GDM1 (cell line): ENCODE results near the gene NAALADL1.

ENCODE experiments used
- DNase-seq: peaks from one replicate; lab custom pipeline; 2025; lab: John Stamatoyannopoulos, UW

The NAALADL1 gene

GRCh38 chr11:65078786-65079342, 20.5 kb upstream of the NAALADL1 start:
- DNase-seq: no peak

DNA sequence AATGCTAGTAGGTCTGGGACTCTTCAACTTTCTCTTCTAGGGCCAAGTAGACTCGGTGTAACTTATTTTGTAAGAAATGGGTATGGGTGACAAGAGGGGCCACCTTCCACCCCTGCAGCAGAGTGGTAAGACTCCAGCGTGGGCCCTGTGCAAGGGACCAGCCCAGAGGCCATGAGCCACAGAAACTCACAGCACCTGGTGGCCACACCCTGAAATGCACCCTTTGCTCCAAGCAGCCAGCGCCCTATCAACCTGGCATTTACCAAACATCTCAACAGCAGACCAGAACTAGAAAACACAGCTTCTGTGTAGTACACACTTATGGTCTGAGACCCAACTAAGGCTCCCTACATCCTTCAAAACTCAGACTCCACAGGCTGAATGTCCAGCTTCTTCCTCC, 19.8 kb upstream of the NAALADL1 start:
- DNase-seq: peak; percentile 49

DNA sequence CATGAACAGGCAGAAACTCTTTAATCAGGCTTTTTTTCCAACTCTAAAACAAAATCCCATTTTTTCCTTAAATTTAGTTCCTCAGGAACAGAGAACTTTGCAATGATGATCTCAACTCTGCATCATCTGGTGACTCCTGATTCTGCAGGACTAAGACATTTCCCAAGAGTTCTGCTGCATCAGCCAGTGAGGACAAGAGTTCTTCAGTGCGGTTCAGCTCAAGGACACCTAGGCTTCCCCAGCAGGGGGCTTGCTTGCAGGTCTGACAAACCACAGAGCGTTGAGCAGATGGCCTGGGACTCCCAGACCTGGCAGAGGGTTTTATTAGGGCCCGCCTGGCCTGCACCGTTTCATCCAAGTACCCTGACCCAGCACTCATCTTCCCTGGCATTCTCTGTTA, 19.1 kb upstream of the NAALADL1 start:
- DNase-seq: no peak

- DNase-seq: no peak
Measured at GRCh38 chr11:65072631-65072966, 14.2 kb upstream of the NAALADL1 start.

DNA sequence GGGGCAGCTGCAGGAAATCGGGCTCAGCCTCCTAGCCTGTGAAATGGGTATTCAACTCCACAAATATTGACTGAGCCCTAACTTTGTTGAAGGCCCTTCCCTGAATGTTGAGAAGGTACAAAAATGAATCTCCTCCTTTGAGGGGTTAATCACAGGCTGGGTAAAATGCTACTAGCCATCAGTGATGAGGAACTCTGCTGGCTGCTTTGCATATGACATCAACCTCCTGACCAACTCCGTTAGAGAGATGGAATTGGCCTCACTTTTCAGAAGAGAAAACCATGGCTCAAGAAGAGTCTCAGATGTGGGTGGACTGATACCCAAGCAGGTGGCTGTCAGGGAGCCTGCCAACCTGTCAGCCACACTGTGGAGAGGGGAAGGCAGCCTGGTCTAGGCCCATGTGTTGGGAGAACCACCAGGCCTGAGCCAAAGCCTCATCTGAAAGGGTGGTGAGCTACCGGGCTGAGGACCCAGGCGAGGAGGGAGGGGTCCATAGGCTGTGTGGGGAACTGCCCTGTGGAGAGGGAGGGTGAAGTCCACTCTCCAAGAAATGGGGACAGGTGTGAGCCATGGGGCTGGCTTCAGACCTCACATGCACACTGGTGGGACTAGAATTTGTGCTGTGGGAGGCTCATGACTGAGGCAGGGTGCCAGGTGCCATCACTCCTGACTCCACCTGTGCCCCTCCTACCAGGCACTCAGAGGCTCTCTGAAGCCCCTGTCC, 13.7 kb upstream of the NAALADL1 start:
- DNase-seq: no peak

- DNase-seq: no peak
Measured at GRCh38 chr11:65069217-65069616, 10.9 kb upstream of the NAALADL1 start.

- DNase-seq: no peak
Measured at GRCh38 chr11:65067446-65067845, 9.1 kb upstream of the NAALADL1 start.

- DNase-seq: no peak
Measured at GRCh38 chr11:65066805-65067291, 8.5 kb upstream of the NAALADL1 start.

DNA sequence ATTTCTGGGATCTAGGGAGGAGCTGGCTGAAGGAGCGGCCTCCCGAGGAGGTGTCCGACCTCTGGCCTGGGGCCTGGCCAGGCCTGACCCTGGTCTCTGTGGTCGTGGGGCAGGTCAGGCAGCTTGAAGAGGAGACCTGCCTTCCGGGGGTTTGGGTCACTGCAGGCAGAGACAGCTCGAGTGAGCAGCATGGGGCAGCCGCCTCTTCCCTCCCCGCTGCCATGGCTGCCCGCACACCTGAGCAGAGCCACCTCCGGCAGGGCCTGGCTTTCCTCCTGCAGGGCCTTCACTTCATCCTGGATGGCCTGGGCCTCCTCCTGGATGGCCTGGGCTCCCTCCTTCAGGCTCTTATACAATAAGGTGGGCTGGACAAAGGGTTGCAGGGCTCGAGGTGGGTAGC, 8.0 kb upstream of the NAALADL1 start:
- DNase-seq: no peak

DNA sequence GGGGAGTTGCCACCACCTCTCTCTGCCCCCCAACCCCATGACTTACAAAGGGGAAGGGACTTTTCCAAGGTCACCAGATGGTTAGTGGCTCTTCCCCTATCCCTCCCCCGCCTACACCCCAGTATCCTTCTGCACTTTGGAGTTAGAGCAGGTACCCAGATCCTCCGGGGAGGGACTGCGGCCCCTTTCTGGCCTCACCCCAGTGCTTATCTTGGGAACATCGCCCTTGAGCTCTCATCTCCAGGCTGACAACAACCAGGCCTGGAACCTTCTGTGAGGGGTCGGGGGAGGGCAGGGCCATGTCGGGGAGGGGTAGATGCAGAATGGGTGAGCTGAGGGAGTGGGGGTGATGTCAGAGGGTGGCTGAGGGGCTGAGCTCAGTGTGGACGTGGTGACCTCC, 7.5 kb upstream of the NAALADL1 start:
- no peak for DNase-seq

- no peak for DNase-seq
Measured at GRCh38 chr11:65064847-65065240, 6.5 kb upstream of the NAALADL1 start.

GRCh38 chr11:65063532-65063931, 5.2 kb upstream of the NAALADL1 start:
- no peak for DNase-seq

GRCh38 chr11:65060913-65061408, 2.6 kb upstream of the NAALADL1 start:
- DNase-seq: no peak

- no peak for DNase-seq
Measured at GRCh38 chr11:65059959-65060824, 1.8 kb upstream of the NAALADL1 start.

DNA sequence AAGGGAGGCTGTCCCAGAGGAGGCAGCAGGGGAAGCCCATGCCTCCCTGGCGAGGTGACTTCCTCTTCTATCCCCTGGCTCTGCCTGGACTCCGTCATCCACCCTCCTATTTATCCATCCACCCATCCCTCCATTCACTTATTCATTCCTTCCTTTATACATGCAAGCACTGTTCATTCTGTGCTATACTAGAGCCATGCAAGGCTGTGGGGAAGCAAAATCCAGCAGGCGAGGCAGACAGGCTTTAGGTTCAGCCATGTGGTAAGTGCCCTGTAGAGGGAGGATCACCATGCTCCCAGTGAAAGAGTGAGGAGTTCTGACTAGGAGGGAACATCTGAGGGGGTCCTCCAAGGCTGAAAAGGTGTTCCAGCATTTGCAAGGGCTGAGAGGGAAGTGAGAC, 1.2 kb upstream of the NAALADL1 start:
- DNase-seq: no peak

DNA sequence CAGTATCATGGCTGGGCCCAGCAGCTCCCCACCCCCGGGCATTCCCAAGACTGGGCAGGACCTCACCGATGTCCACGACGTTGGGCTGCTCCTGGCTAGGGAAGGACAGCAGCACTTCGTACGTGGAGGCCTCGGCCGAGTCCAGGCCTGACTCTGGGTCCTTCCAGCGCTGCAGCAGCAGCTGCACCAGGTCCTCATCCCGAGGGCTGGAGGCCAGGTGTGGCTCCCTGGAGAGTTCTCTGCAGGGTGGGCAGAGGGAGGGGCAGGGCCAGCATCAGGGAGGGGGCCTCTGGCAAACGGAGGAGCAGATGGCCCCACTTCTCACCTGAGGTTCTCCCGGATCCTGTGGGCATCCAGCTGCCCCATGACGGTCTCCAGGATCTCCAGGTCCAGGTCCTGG, 341 bp downstream of the NAALADL1 start:
- DNase-seq: no peak

DNA sequence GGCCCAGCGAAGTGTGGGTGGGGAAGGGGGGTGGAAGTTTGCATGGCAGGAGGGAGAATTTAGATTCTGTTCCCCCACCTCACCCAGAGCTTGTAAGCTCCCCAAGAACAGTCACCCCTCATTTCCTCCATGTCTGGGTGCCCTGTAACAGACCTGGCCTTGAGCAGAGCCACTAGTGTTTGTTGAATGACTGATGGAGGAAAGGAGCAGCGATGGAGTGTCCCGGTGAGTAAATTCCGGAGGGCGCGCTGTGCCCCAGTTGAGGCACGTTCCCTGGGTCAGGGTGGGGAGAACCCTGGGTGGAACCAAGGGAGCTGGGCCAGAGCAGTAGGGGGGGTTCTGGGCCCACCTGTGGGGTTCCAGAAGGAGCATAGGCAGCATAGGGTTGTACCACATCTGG, 827 bp downstream of the NAALADL1 start:
- DNase-seq: no peak

GRCh38 chr11:65056999-65057398, 1.4 kb downstream of the NAALADL1 start:
- no peak for DNase-seq

GRCh38 chr11:65055538-65055937, 2.8 kb downstream of the NAALADL1 start:
- DNase-seq: no peak

- DNase-seq: no peak
Measured at GRCh38 chr11:65053827-65054508, 4.4 kb downstream of the NAALADL1 start.

GRCh38 chr11:65051398-65051858, 6.9 kb downstream of the NAALADL1 start:
- no peak for DNase-seq
